Astrocyte of the spinal cord (primary cell): ENCODE data around the gene TUBB3.

Experiments used
- DNase-seq: peaks from one replicate; pipeline ENCODE4 v3.0.0; 2011; ENCODE audit warnings: low read depth, low spot score
- H3K4me3 ChIP-seq: 2 replicates; pipeline ENCODE4 v1.5.1; 2011; ENCODE audit warnings: low read depth, mild to moderate bottlenecking, low read length, moderate library complexity
- CTCF ChIP-seq: IDR thresholded peaks from 2 replicates; pipeline ENCODE4 v1.5.1; 2012; ENCODE audit warnings: low read depth, mild to moderate bottlenecking, low read length, inconsistent platforms
- in situ Hi-C: cut with HindIII; loops from 2 replicates; pipeline ENCODE4 v1.10.0; 2017; ENCODE audit warnings: low sequenced_read_pairs

The TUBB3 gene

DNA sequence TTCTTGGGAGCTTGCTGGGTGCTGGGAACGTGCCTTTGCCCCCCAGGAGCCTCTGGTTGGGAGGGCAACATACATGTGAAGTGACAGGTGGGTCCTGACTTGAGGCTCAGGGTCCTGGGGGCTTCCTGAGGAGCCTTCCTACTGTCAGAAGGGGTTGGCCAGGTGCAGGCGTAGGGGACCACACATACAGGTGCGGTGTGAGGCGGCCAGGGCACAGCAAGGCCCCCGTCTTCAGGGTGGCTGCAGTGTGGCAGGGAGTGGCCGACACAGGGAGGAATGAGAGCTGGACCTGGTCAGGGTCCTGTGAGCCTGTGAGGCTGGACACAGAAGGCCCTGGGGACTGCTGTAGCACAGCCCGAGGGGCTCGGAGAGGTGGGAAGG lies 39.1 kb upstream of the TUBB3 start:
- in situ Hi-C loops = no loop called here
- no peak for TF ChIP-seq CTCF
- no peak overlapping the region for H3K4me3 ChIP-seq
- DNase-seq = no peak

DNA sequence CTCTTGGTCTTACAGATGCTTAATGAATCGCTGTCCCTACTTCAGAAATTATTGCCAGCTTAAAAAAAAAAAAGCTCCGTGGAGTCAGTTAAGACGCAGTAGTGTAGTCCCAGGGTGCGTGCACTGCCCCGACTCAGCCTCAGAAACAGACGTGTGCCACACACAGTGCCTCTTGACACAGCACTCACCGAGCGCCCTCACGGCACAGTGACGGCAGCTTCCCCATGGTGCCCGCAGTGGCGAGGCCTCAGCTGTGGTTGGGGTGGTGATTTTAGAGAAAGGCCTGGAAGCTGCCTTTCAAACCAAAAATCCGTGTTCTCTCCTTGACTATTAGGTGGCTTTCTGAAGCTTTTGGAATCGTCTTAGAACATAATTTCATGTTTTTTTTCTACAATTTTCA lies 35.9 kb upstream of the TUBB3 start:
- TF ChIP-seq CTCF = no peak
- no peak overlapping the region for H3K4me3 ChIP-seq
- DNase-seq = no peak
- in situ Hi-C loops = no loop called here

DNA sequence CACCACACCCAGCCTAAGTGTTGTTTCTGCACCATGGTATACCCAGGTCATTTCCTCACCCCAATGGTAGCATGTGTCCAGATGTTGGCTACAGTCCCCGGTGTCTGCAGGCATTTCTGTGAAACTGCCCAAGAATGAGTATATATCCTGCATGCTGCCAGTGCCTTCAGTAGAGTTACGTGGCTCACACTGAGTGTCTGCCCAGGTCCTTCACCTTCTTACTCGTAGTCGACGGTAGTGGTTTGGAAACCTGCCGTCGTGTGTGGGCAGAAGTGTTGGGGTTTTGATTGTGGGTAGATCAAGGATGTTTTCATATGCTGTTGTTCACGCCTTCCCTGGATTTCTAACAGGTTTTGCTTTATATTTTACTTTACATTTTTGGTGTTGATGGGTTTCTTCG lies 32.9 kb upstream of the TUBB3 start:
- in situ Hi-C loops = no loop called here
- DNase-seq = no peak
- no peak overlapping the region for H3K4me3 ChIP-seq
- TF ChIP-seq CTCF = no peak

DNA sequence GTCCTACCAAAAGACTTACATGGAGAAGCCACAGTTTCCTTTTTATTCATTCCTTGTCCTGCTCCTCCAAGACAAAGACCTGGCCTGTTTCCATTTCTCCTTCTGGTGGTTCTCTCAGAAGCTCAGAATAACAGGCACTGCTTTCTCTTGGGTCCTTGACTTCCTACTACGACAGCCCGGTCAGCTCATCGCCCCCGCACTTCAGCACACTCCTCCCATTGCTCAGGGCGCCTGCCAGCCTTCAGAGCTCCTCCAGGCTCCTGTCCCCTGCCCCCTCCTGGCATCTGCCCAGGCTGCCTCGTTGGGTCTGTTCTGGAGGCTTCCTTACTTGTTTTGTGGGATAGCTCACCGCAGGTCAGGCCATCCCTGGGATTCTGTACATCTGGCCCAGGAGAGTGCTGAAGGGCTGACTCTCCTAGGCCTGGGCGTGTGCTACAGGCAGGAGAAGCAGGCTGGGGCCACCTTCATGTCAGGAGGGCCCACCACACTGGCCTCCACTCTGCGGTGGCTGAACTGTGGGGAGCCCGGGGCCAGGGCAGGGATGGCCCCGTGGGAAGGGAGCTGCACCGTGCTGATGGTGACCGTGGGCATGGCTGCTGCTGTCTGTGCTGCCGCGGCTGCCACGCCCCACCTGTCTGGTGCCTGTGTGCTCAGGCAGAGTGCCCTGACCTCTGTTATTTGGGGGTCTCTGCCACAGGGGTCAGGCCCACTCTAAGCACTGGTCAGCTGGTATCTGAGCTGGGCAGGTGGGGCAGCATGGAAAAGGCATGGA lies 32.1 kb upstream of the TUBB3 start:
- no peak overlapping the region for H3K4me3 ChIP-seq
- no peak for TF ChIP-seq CTCF
- no peak for DNase-seq
- in situ Hi-C loops = no loop called here

GRCh38 chr16:89892055-89892630 lies 31.0 kb upstream of the TUBB3 start:
- in situ Hi-C loops = no loop called here
- DNase-seq = no peak
- TF ChIP-seq CTCF = no peak
- H3K4me3 ChIP-seq = no peak overlapping the region

- in situ Hi-C loops = no loop called here
- H3K4me3 ChIP-seq = no peak overlapping the region
- no peak for TF ChIP-seq CTCF
- DNase-seq = no peak
Observed at GRCh38 chr16:89892635-89893034, 30.5 kb upstream of the TUBB3 start.
